Measurements from ENCODE around the gene NDUFB5. TPM values are rescaled to one million over a fixed set of nuclear protein-coding genes. Genes with fewer than 3 reads are reported as not detected.

NDUFB5 gene
- total RNA-seq, 1 experiment from 2014 or later, result 78.9 TPM

DNA sequence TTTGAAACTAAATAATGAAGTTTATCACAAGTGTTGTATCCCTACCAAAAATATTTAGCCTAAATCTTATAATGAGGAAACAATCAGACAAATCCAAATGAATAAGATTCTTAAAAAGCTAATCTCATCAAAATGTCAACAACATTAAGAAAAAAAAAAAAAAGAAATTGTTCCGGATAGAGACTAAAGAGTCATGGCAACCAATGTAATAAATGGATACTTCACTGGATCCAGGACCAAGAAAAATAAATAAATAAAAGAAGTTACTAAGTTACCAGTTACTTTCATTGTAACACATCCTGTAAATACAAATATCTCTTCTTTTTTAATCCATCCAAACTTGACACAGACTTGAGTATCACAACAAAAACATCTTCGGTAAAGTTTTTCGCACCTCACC is 763 bp upstream of the NDUFB5 start:
- H4K8ac ChIP-seq (replicated peaks; ENCODE audit: insufficient read length, low read depth, low read length), result no peak overlapping the region
- H3K4me1 ChIP-seq (ENCODE audit: insufficient read depth, low read length), result no peaks in the 10 kb centered on the region
- no peaks in the 10 kb centered on the region for H3K9me3 ChIP-seq (ENCODE audit: control insufficient read depth, low read depth, low read length)
- H3K27me3 ChIP-seq (ENCODE audit: insufficient read depth, low read length), result no peaks in the 10 kb centered on the region
- no CpG with 5 or more reads among the region's 3 CpGs for WGBS (ENCODE audit: extremely low coverage, insufficient read length, low lambda C conversion rate)
- H3K23ac ChIP-seq (ENCODE audit: insufficient read length, low read depth, low read length), result no peak overlapping the region
- no peaks in the 10 kb centered on the region for H3K27me3 Mint-ChIP-seq (ENCODE audit: low read depth)
- no peak overlapping the region for H3K4ac ChIP-seq (ENCODE audit: low read depth, low read length)
- peaks cover 6% of the 10 kb centered on the region; the same call in 1 of the 2 replicates for H3K79me2 ChIP-seq (ENCODE audit: insufficient read depth, low read length)
- no peaks in the 10 kb centered on the region for H4K20me1 ChIP-seq (ENCODE audit: control insufficient read depth, insufficient read depth, insufficient read length)
- no peak overlapping the region for H3K56ac ChIP-seq (ENCODE audit: insufficient read length, low read depth, low read length)
- peaks cover 6% of the 10 kb centered on the region for H3K23me2 ChIP-seq (ENCODE audit: insufficient read length, low read depth, low read length, poor library complexity, severe bottlenecking)
- DNase-seq, result no peak
- no peak overlapping the region for H2AFZ ChIP-seq (ENCODE audit: low read length)
- no peak overlapping the region for H3T11ph ChIP-seq (ENCODE audit: low read length)
- peaks cover 10 to 35% (median 35%) of the 10 kb centered on the region in 3 experiments; a peak in 6 of 7 replicates for H3K36me3 Mint-ChIP-seq (ENCODE audit: insufficient read depth in 1 of 3, low read depth in 3 of 3)
- H3K9me3 Mint-ChIP-seq, result no peaks in the 10 kb centered on the region
- no peak overlapping the region for H2BK12ac ChIP-seq (ENCODE audit: insufficient read length, low read depth, low read length)
- H3K27ac Mint-ChIP-seq, result peak overlapping the region; percentile 100
- peaks cover 2 to 9% of the 10 kb centered on the region in 2 experiments; a peak in 3 of 4 replicates for H3K4me1 Mint-ChIP-seq
- peaks cover 7% of the 10 kb centered on the region for H3K79me1 ChIP-seq (ENCODE audit: insufficient read depth, low read depth, low read length, poor library complexity, severe bottlenecking)
- H4K5ac ChIP-seq (ENCODE audit: insufficient read length, low read depth, low read length), result no peak overlapping the region
- H2AK5ac ChIP-seq (ENCODE audit: insufficient read length, low read length), result no peak overlapping the region
- no peak overlapping the region for H2BK15ac ChIP-seq (ENCODE audit: low read depth, low read length)
- TF ChIP-seq, protein P1, sequence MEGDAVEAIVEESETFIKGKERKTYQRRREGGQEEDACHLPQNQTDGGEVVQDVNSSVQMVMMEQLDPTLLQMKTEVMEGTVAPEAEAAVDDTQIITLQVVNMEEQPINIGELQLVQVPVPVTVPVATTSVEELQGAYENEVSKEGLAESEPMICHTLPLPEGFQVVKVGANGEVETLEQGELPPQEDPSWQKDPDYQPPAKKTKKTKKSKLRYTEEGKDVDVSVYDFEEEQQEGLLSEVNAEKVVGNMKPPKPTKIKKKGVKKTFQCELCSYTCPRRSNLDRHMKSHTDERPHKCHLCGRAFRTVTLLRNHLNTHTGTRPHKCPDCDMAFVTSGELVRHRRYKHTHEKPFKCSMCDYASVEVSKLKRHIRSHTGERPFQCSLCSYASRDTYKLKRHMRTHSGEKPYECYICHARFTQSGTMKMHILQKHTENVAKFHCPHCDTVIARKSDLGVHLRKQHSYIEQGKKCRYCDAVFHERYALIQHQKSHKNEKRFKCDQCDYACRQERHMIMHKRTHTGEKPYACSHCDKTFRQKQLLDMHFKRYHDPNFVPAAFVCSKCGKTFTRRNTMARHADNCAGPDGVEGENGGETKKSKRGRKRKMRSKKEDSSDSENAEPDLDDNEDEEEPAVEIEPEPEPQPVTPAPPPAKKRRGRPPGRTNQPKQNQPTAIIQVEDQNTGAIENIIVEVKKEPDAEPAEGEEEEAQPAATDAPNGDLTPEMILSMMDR (conservative IDR thresholded peaks at IDR 0.05), result no peak
- no peak overlapping the region for H4K91ac ChIP-seq (ENCODE audit: insufficient read length, low read depth, low read length)
- H3K4me2 ChIP-seq (ENCODE audit: insufficient read depth, insufficient read length, low read length), result peak overlapping the region; percentile 54
- no peak overlapping the region for H2BK5ac ChIP-seq (ENCODE audit: insufficient read length, low read length)
- H2BK20ac ChIP-seq (ENCODE audit: low read depth, low read length, poor library complexity, severe bottlenecking), result no peak overlapping the region
- peak overlapping the region; percentile 93 for H3K9ac ChIP-seq (ENCODE audit: extremely low read depth, insufficient read length, low read length)
- H2BK120ac ChIP-seq (ENCODE audit: low read depth, low read length, poor library complexity, severe bottlenecking), result no peak overlapping the region
- no peak overlapping the region for H3K14ac ChIP-seq (ENCODE audit: insufficient read depth, low read length)
- no peak overlapping the region for H3K18ac ChIP-seq (ENCODE audit: insufficient read length, low read depth, low read length)
- H3K4me3 Mint-ChIP-seq, result peak overlapping the region; percentile 100
- peak overlapping the region; percentile 66 for H3K27ac ChIP-seq (ENCODE audit: insufficient read length, low read depth, low read length)

Data from H9 (cell line).